Neuronal stem cell (in vitro differentiated cells): ENCODE results near the gene IGF2R.

Experiments used
- DNase-seq: peaks from one replicate; pipeline ENCODE4 v3.0.0-alpha.2; 2013; ENCODE audit warnings: low spot score
- H2AFZ ChIP-seq: one replicate; pipeline ENCODE4 v1.6.1; 2013; ENCODE audit warnings: mild to moderate bottlenecking, low read length, inconsistent platforms
- H2AK5ac ChIP-seq: 2 replicates; pipeline ENCODE4 v1.6.1; 2013; ENCODE audit warnings: low read depth, mild to moderate bottlenecking, inconsistent platforms, low read length, moderate library complexity, mixed read lengths
- H2BK120ac ChIP-seq: 2 replicates; pipeline ENCODE4 v1.6.1; 2013; ENCODE audit warnings: low read depth, mild to moderate bottlenecking, inconsistent platforms, low read length, moderate library complexity, mixed read lengths
- H2BK12ac ChIP-seq: one replicate; pipeline ENCODE4 v1.6.1; 2013; ENCODE audit warnings: low read length, inconsistent platforms
- H2BK15ac ChIP-seq: 2 replicates; pipeline ENCODE4 v1.6.1; 2013; ENCODE audit warnings: mild to moderate bottlenecking, low read length, inconsistent platforms, mixed read lengths
- H2BK5ac ChIP-seq: one replicate; pipeline ENCODE4 v1.6.1; 2013; ENCODE audit warnings: inconsistent platforms, mild to moderate bottlenecking, low read length, moderate library complexity
- H3K14ac ChIP-seq: one replicate; pipeline ENCODE4 v1.6.1; 2013; ENCODE audit warnings: low read length, inconsistent platforms
- H3K18ac ChIP-seq: 2 replicates; pipeline ENCODE4 v1.6.1; 2013; ENCODE audit warnings: low read length, inconsistent platforms
- H3K23ac ChIP-seq: 2 replicates; pipeline ENCODE4 v1.6.1; 2013; ENCODE audit warnings: low read depth, mild to moderate bottlenecking, mixed read lengths, low read length, inconsistent platforms; ENCODE audit not compliant: poor library complexity
- H3K27ac ChIP-seq: replicated peaks from 3 replicates; pipeline ENCODE4 v1.5.1; 2013; ENCODE audit warnings: low read length, inconsistent platforms
- H3K27me3 ChIP-seq, 3 experiments: 2 replicates each; pipeline ENCODE4 v1.6.1; 2013; ENCODE audit warnings: low read length in 3 of 3, mild to moderate bottlenecking in 2 of 3, inconsistent platforms in 1 of 3, low read depth in 1 of 3, mixed read lengths in 1 of 3, moderate library complexity in 1 of 3; ENCODE audit not compliant: control insufficient read depth in 3 of 3, insufficient read depth in 3 of 3
- H3K36me3 ChIP-seq, 2 donors: replicated peaks in 1 of 2; 2 replicates each; pipeline ENCODE4 v1.6.1; 2013; ENCODE audit warnings: low read length in 2 of 2; ENCODE audit not compliant: control insufficient read depth in 2 of 2, insufficient read depth in 2 of 2
- H3K4ac ChIP-seq: 2 replicates; pipeline ENCODE4 v1.6.1; 2013; ENCODE audit warnings: inconsistent platforms, mild to moderate bottlenecking, low read length, moderate library complexity
- H3K4me1 ChIP-seq, 2 donors: 1 replicate in 1 of 2; 2 replicates in 1 of 2; pipeline ENCODE4 v1.6.1; 2013; ENCODE audit warnings: low read length in 2 of 2, low read depth in 1 of 2; ENCODE audit not compliant: control insufficient read depth in 2 of 2, insufficient read depth in 1 of 2
- H3K4me2 ChIP-seq: one replicate; pipeline ENCODE4 v1.6.1; 2013; ENCODE audit warnings: mild to moderate bottlenecking, low read length, inconsistent platforms; ENCODE audit not compliant: insufficient read depth, poor library complexity, severe bottlenecking
- H3K4me3 ChIP-seq, 2 donors: 2 replicates each; pipeline ENCODE4 v1.5.1; 2013; ENCODE audit warnings: low read length in 2 of 2, mild to moderate bottlenecking in 2 of 2, inconsistent platforms in 1 of 2, moderate library complexity in 1 of 2
- H3K79me1 ChIP-seq: one replicate; pipeline ENCODE4 v1.6.1; 2013; ENCODE audit warnings: low read depth, mild to moderate bottlenecking, inconsistent platforms, low read length, moderate library complexity
- H3K9ac ChIP-seq: one replicate; pipeline ENCODE4 v1.6.1; 2013; ENCODE audit warnings: mild to moderate bottlenecking, low read depth, low read length, inconsistent platforms; ENCODE audit not compliant: poor library complexity
- H3K9me3 ChIP-seq, 2 donors: replicated peaks in 1 of 2; 2 replicates each; pipeline versions ENCODE3 to v1.6.1; 2013; ENCODE audit warnings: low read length in 2 of 2, mild to moderate bottlenecking in 2 of 2, inconsistent platforms in 1 of 2, low read depth in 1 of 2, mixed read lengths in 1 of 2, moderate library complexity in 1 of 2; ENCODE audit not compliant: control insufficient read depth in 2 of 2, insufficient read depth in 1 of 2
- H4K8ac ChIP-seq: one replicate; pipeline ENCODE4 v1.6.1; 2013; ENCODE audit warnings: low read depth, mild to moderate bottlenecking, inconsistent platforms, low read length, moderate library complexity
- H4K91ac ChIP-seq: one replicate; pipeline ENCODE4 v1.6.1; 2013; ENCODE audit warnings: low read length, low read depth, mild to moderate bottlenecking, inconsistent platforms; ENCODE audit not compliant: poor library complexity
- WGBS, 2 donors: extraction: QIAGEN DNeasy Blood & Tissue Kit; methylation state at CpG; one replicate each; pipeline ENCODE4 v1.1.7; 2013; ENCODE audit warnings: missing lambda C conversion rate in 2 of 2, mixed read lengths in 1 of 2; ENCODE audit not compliant: insufficient read length in 2 of 2, insufficient replicate concordance in 1 of 2; ENCODE audit errors: extremely low coverage in 2 of 2; 5-methylcytosine and 5-hydroxymethylcytosine counted together

IGF2R gene

DNA sequence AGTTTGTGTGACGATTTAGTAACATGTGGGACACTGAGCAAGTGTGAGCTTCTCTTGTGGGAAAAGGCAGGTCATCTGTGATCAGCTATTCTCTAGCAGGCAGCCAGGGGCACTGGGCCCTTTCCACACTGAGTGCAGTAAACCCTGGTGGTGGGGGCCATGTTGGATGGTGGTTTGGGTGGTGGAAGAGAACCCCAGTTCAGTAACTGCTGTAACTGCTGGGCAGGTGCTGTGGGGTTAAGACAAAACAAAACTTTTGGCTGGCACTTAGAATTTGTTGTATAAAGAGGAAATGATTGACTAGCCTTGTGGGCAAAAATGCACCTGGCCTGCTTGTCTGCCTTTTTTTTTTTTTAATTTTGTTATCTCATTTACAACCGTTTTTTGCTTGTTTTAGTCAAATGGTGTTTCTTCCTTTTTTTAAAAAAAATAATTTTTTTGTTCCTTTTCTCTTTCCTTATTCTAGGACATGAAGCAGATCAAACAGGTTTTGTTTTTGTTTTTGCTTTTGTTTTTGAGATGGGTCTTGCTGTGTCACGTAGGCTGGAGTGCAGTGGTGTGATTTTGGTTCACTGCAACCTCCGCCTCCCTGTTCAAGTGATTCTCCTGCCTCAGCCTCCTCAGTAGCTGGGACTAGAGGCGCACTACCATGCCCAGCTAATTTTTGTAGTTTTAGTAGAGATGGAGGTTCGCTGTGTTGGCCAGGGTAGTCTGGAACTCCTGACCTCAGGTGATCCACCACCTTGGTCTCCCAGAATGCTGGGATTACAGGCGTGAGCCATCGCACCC, 59.8 kb downstream of the IGF2R start:
- Histone ChIP-seq H3K27ac (no peak overlapping the region), H3K4ac (no peak overlapping the region), H3K18ac (no peak overlapping the region), H2BK12ac (no peak overlapping the region), H3K36me3 (peaks cover 31 to 99% of the 10 kb centered on the region in 2 donors), H3K14ac (no peak overlapping the region), H2AK5ac (no peak overlapping the region), H4K91ac (no peak overlapping the region), H3K27me3 (no peaks in the 10 kb centered on the region), H3K23ac (no peak overlapping the region), H3K79me1 (peaks cover 2% of the 10 kb centered on the region), H3K4me1 (peaks cover 8 to 10% of the 10 kb centered on the region in 2 donors), H4K8ac (no peak overlapping the region), H2BK15ac (no peak overlapping the region), H2BK120ac (no peak overlapping the region), H2AFZ (no peak overlapping the region), H2BK5ac (no peak overlapping the region), H3K9me3 (no peaks in the 10 kb centered on the region), H3K4me2 (no peak overlapping the region), H3K4me3 (no peak overlapping the region), H3K9ac (no peak overlapping the region)
- no CpG with 5 or more reads among the region's 8 CpGs for WGBS, 2 donors
- no peak for DNase-seq

DNA sequence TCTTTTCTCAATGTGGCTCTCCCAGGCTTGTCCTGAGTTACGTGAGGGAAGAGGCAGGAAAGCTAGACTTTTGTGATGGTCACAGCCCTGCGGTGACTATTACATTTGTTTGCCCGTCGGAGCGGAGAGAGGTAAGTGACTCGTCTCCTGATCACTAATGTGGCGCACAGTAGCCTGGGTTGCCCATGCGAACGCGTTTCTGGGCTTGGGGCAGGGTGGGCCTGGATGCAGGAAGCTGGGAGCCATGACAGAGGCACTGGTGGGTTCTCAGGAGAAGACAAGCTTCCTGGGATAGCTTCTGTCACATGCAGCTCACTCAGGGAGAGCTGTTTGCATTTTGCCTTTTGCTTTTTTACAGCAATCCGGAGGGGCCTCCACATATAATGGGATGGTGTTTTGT, 60.6 kb downstream of the IGF2R start:
- Histone ChIP-seq H3K27me3 (no peaks in the 10 kb centered on the region), H3K18ac (peak overlapping the region; percentile 86), H3K23ac (no peak overlapping the region), H2BK15ac (no peak overlapping the region), H4K91ac (peak overlapping the region; percentile 42), H3K9ac (no peak overlapping the region), H3K79me1 (peaks cover 2% of the 10 kb centered on the region), H2AFZ (no peak overlapping the region), H4K8ac (no peak overlapping the region), H2BK12ac (no peak overlapping the region), H2BK5ac (no peak overlapping the region), H3K4ac (no peak overlapping the region), H2BK120ac (no peak overlapping the region), H2AK5ac (no peak overlapping the region), H3K4me3 (no peak overlapping the region), H3K36me3 (peaks cover 30 to 99% of the 10 kb centered on the region in 2 donors), H3K4me1 (peaks cover 8 to 10% of the 10 kb centered on the region in 2 donors), H3K4me2 (no peak overlapping the region), H3K27ac (peak overlapping the region; percentile 81), H3K14ac (no peak overlapping the region), H3K9me3 (no peaks in the 10 kb centered on the region)
- WGBS, 2 donors, result no CpG with 5 or more reads among the region's 11 CpGs
- no peak for DNase-seq

GRCh38 chr6:160030103-160030502, 61.2 kb downstream of the IGF2R start:
- no peaks in the 10 kb centered on the region for H3K27me3 ChIP-seq
- H3K36me3 ChIP-seq, result peaks cover 33 to 99% of the 10 kb centered on the region in 2 donors
- H3K9me3 ChIP-seq, result no peaks in the 10 kb centered on the region
- no CpG with 5 or more reads among the region's 5 CpGs for WGBS, 2 donors
- H4K8ac ChIP-seq, result no peak overlapping the region
- DNase-seq, result peak; percentile 79
- no peak overlapping the region for H3K4me2 ChIP-seq
- peaks cover 8 to 10% of the 10 kb centered on the region in 2 donors for H3K4me1 ChIP-seq
- H4K91ac ChIP-seq, result no peak overlapping the region
- H3K4ac ChIP-seq, result no peak overlapping the region
- H2BK5ac ChIP-seq, result no peak overlapping the region
- no peak overlapping the region for H2BK12ac ChIP-seq
- H3K79me1 ChIP-seq, result peaks cover 2% of the 10 kb centered on the region
- H3K14ac ChIP-seq, result no peak overlapping the region
- H3K18ac ChIP-seq, result no peak overlapping the region
- H3K27ac ChIP-seq, result peak overlapping the region; percentile 81
- H2BK15ac ChIP-seq, result no peak overlapping the region
- no peak overlapping the region for H3K4me3 ChIP-seq
- no peak overlapping the region for H2BK120ac ChIP-seq
- no peak overlapping the region for H3K23ac ChIP-seq
- H2AK5ac ChIP-seq, result no peak overlapping the region
- no peak overlapping the region for H2AFZ ChIP-seq
- no peak overlapping the region for H3K9ac ChIP-seq

GRCh38 chr6:160031442-160031841, 62.6 kb downstream of the IGF2R start:
- Histone ChIP-seq H2BK5ac (no peak overlapping the region), H3K4me3 (no peak overlapping the region), H4K8ac (no peak overlapping the region), H3K27ac (no peak overlapping the region), H3K9me3 (no peaks in the 10 kb centered on the region), H3K4me2 (no peak overlapping the region), H2AK5ac (peak overlapping the region; percentile 57), H2BK15ac (no peak overlapping the region), H3K36me3 (peaks cover 41 to 99% of the 10 kb centered on the region in 2 donors), H3K14ac (no peak overlapping the region), H2BK120ac (no peak overlapping the region), H3K4ac (no peak overlapping the region), H3K18ac (peak overlapping the region; percentile 49), H3K27me3 (no peaks in the 10 kb centered on the region), H2BK12ac (no peak overlapping the region), H3K4me1 (peaks cover 8 to 10% of the 10 kb centered on the region in 2 donors), H3K23ac (no peak overlapping the region), H4K91ac (no peak overlapping the region), H3K9ac (no peak overlapping the region), H2AFZ (no peak overlapping the region), H3K79me1 (peaks cover 2% of the 10 kb centered on the region)
- no CpG with 5 or more reads among the region's 8 CpGs for WGBS, 2 donors
- no peak for DNase-seq
